ENCODE data around the gene MCTP2. TPM values are rescaled to one million over a fixed set of nuclear protein-coding genes. Genes with fewer than 3 reads are reported as not detected.

Gene MCTP2
- total and polyA plus RNA-seq, 2 of the 8 experiments (the other 6 are each of a cell fraction or from before 2014, with no cell fraction given) = 3.4 to 4.5 TPM

- H3K79me2 ChIP-seq (ENCODE audit: control insufficient read depth in 1 of 2, insufficient read depth in 2 of 2, low read length in 2 of 2) = no peaks in the 10 kb centered on the region
- FAIRE-seq = no peak
- 100% methylated on average over 1 of the region's 1 CpG; no CpG with 5 or more reads in 1 of the 2 experiments for WGBS, 2 experiments (ENCODE audit: extremely low coverage in 1 of 2, insufficient coverage in 1 of 2, insufficient read length in 1 of 2, insufficient replicate concordance in 2 of 2, low coverage in 1 of 2, low lambda C conversion rate in 2 of 2, missing lambda C conversion rate in 1 of 2)
- TF ChIP-seq TEAD4 (IDR thresholded peaks at IDR 0.05; ENCODE audit: low read depth, low read length) = no peak
- no peak for TF ChIP-seq TAF7 (optimal IDR thresholded peaks at IDR 0.05; ENCODE audit: borderline replicate concordance, low read depth, low read length)
- TF ChIP-seq ZNF274 (IDR thresholded peaks at IDR 0.05; ENCODE audit: borderline replicate concordance, extremely low read depth, low read length) = no peak
- no peak for TF ChIP-seq ATF3 (IDR thresholded peaks at IDR 0.05; ENCODE audit: insufficient read depth, low read depth, low read length)
- TF ChIP-seq EP300 (IDR thresholded peaks at IDR 0.05; ENCODE audit: borderline replicate concordance in 1 of 2, low read depth in 2 of 2, low read length in 2 of 2) = no peak
- no peak for TF ChIP-seq TCF12 (IDR thresholded peaks at IDR 0.05; ENCODE audit: low read depth, low read length)
- no peak for TF ChIP-seq GABPA (IDR thresholded peaks at IDR 0.05; ENCODE audit: borderline replicate concordance, insufficient read depth, low read length)
Measured at GRCh38 chr15:94380798-94381197, 149.4 kb downstream of the MCTP2 start.

More at GRCh38 chr15:94380798-94381197, 149.4 kb downstream of the MCTP2 start:
- ChIA-PET POLR2A (ENCODE audit: partially characterized antibody) (no interaction called here), CTCF (ENCODE audit: partially characterized antibody) (interaction anchor here (1.2 kb wide), 1 partner anchor 15 kb away, joined by 3 read pairs; no protein-coding TSS in a partner anchor)
- no peak overlapping the region for H2BK12ac ChIP-seq (ENCODE audit: low read depth, low read length)
- no peak overlapping the region for H4K91ac ChIP-seq (replicated peaks; ENCODE audit: insufficient read length, low read length)
- H3K4me3 ChIP-seq (ENCODE audit: extremely low read depth in 1 of 4, insufficient read depth in 2 of 4, low read depth in 3 of 4, low read length in 4 of 4) = no peak overlapping the region
- no peak overlapping the region for H3K9ac ChIP-seq (replicated peaks in 1 of 4; ENCODE audit: extremely low read depth in 1 of 4, low read depth in 3 of 4, low read length in 3 of 4)
- H2AK5ac ChIP-seq (ENCODE audit: low read depth, low read length) = no peak overlapping the region
- H4K5ac ChIP-seq (ENCODE audit: insufficient read length, low read depth, low read length) = no peak overlapping the region
- no peaks in the 10 kb centered on the region for H3K79me1 ChIP-seq (ENCODE audit: low read depth, low read length)
- no peak overlapping the region for H3K4ac ChIP-seq (replicated peaks; ENCODE audit: insufficient read length, low read depth, low read length)
- H2BK15ac ChIP-seq (ENCODE audit: low read length) = no peak overlapping the region
- no peaks in the 10 kb centered on the region for H3K4me1 ChIP-seq (replicated peaks in 1 of 4; ENCODE audit: control insufficient read depth in 3 of 4, insufficient read depth in 4 of 4, low read length in 3 of 4)
- no peaks in the 10 kb centered on the region for H3K27me3 ChIP-seq (replicated peaks in 1 of 4; ENCODE audit: control insufficient read depth in 3 of 4, extremely low read depth in 1 of 4, insufficient read depth in 3 of 4, low read length in 3 of 4)
- H4K8ac ChIP-seq (ENCODE audit: extremely low read depth, insufficient read depth, low read length) = no peak overlapping the region
- no peaks in the 10 kb centered on the region for H4K20me1 ChIP-seq (replicated peaks in 1 of 2; ENCODE audit: control insufficient read depth in 1 of 2, insufficient read depth in 2 of 2, low read length in 2 of 2)
- no peak overlapping the region for H3K14ac ChIP-seq (ENCODE audit: insufficient read length)
- no peak for DNase-seq (ENCODE audit: low read depth in 1 of 2, low spot score in 2 of 2)
- no peak overlapping the region for H3K18ac ChIP-seq (ENCODE audit: extremely low read depth, low read length)
- no peaks in the 10 kb centered on the region for H3K23me2 ChIP-seq (ENCODE audit: low read depth, low read length)
- H3K23ac ChIP-seq (ENCODE audit: insufficient read length) = no peak overlapping the region
- no peak overlapping the region for H2BK5ac ChIP-seq (ENCODE audit: low read depth, low read length)
- no peaks in the 10 kb centered on the region for H3K9me3 ChIP-seq (ENCODE audit: insufficient read depth in 2 of 2, low read depth in 1 of 2, low read length in 1 of 2)
- no peak overlapping the region for H2AFZ ChIP-seq (ENCODE audit: low read length)
- H3K36me3 ChIP-seq (ENCODE audit: control insufficient read depth in 2 of 4, insufficient read depth in 4 of 4, low read length in 3 of 4) = no peaks in the 10 kb centered on the region; a peak in 1 of 8 replicates
- no peak overlapping the region for H2BK120ac ChIP-seq (replicated peaks; ENCODE audit: low read depth, low read length)
- H2BK20ac ChIP-seq (ENCODE audit: low read length) = no peak overlapping the region
- no peak overlapping the region for H3K56ac ChIP-seq (replicated peaks; ENCODE audit: insufficient read length, low read depth, low read length)
- H3K4me2 ChIP-seq (ENCODE audit: insufficient read depth in 1 of 2, low read depth in 2 of 2, low read length in 2 of 2) = no peak overlapping the region
- H3K27ac ChIP-seq (ENCODE audit: low read depth, low read length) = no peak overlapping the region
